Fibroblast of mammary gland (primary cell): ENCODE data around the gene IGF2BP2.

ENCODE experiments used
- DNase-seq: peaks from one replicate; pipeline ENCODE4 v3.0.0-alpha.2; 2010; ENCODE audit warnings: low read depth
- H3K4me3 ChIP-seq: 2 replicates; pipeline ENCODE4 v1.5.1; 2011; ENCODE audit warnings: low read depth, mild to moderate bottlenecking, low read length, moderate library complexity; ENCODE audit not compliant: control insufficient read depth
- TF ChIP-seq, protein P1 (sequence below): conservative IDR thresholded peaks from 2 replicates; pipeline ENCODE4 v1.5.1; 2011; ENCODE audit warnings: low read depth, low read length, inconsistent platforms; ENCODE audit not compliant: control insufficient read depth, insufficient read depth

IGF2BP2 gene

DNA sequence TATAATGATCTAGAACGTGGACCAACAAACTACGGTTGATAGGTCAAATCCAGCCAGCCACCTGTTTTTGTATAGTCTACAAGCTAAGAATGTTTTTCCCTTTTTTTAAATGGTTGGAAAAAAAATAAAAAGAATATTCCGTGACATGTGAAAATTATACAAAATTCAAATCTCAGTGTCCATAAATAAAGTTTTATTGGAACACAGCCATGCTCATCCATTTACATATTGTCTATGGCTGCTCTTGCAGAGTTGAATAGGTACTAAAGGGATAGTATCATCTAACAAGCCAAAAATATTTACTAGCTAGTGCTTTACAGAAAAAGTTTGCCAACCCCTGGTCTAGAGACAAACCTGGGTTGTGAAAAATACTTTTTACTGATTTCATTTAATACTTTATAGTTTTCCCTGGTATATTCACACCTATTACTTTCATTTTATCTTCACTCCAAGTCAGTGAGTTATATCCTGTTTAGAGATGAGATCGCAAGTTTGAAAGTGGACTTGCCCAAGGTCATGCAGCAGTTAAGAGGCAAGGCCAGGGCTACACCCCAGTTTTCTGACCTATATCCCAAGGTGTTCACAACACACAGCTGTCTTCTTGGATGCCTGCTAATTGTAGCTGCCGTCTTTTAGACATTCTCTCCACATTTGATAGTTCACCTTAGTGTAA lies 58.4 kb downstream of the IGF2BP2 start:
- DNase-seq, result no peak
- TF ChIP-seq, protein P1, sequence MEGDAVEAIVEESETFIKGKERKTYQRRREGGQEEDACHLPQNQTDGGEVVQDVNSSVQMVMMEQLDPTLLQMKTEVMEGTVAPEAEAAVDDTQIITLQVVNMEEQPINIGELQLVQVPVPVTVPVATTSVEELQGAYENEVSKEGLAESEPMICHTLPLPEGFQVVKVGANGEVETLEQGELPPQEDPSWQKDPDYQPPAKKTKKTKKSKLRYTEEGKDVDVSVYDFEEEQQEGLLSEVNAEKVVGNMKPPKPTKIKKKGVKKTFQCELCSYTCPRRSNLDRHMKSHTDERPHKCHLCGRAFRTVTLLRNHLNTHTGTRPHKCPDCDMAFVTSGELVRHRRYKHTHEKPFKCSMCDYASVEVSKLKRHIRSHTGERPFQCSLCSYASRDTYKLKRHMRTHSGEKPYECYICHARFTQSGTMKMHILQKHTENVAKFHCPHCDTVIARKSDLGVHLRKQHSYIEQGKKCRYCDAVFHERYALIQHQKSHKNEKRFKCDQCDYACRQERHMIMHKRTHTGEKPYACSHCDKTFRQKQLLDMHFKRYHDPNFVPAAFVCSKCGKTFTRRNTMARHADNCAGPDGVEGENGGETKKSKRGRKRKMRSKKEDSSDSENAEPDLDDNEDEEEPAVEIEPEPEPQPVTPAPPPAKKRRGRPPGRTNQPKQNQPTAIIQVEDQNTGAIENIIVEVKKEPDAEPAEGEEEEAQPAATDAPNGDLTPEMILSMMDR, result no peak
- H3K4me3 ChIP-seq, result no peak overlapping the region

DNA sequence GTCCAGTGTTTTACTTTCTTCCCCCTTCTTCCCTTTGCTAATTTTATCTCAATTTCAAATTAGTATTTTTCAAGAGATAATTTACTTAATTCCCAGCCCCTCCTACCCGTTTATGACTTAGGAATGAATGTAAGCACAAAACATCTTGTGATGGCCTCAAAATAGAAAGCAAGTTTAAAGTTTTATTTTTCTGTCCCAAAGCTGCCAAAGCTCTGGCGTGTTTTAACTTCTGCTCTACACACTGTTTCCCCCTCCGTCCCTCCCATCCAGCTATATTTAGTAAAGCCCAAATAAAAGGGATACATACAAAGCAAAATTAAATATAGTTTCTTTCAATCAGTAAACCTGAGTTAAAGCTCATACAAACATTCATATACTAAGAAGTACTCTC lies 59.9 kb downstream of the IGF2BP2 start:
- TF ChIP-seq, protein P1, result no peak
- no peak overlapping the region for H3K4me3 ChIP-seq
- DNase-seq, result no peak

DNA sequence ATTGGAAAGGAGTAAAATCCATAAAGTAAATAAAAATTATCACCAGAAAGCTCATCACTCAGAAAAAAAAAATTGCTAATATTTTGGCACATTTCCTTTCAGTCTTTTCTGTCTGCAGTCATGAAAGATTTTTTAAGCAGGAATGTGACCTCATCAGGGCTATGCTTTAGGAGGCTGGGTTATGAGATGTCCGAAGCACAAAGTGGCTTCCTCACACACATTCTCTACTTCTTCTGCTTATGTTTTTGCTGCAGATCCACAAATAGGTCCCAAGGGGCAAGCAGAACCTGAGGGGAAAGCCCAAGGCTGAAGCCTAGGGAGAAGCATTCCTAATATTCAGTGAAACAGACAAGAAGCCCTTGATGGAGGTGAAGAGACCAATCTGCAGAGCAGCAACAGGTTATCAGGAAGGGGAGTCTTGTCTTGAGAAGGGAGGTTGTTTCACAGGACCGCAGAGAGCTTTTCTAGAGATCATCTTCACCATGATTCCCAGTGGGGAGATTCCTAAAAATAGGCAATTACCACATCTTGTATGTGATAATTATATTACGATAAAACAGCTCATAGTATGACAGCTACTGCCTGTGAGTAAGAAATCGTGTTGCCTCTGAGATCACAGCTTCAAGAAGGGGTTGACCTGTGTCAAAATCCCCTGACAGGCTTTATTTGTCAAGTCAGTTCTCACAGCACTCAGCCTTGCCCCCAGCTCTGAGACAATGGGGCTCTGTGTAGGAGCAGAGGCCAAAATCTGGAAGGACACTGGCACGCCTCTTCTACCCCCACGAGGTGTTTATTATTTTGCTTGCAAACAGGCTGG lies 60.5 kb downstream of the IGF2BP2 start:
- no peak overlapping the region for H3K4me3 ChIP-seq
- peak; percentile 84 for DNase-seq
- TF ChIP-seq, protein P1, result no peak

DNA sequence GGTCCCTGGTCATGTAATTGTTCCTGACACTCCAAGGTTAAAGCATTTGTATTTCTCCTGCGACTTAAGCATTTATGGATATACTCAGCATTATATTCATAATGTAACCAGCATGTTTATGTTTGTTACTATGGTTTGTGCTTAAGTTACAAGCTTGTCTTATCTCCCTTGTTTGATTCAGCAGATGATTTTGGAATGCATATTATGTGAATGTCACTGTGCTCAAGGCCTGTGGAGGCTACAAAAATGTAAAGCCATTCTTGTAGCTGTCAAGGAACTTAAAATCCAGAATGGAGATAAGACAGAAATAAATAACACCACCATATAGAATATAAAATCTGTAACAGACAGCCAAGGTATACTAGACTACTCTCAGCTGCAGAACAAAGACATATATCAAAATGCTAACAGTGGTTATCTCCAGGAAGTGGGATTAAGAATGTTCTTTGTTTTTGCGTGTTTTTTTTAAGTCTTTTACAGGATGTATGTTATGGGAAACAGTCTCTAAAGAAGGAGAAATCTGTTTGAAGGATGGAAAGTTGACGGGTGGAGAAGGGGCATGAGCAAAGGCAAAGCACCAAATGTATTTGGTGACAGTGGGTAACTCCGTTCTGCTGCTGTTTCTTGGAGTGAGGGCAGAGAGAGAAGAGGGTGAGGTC lies 61.4 kb downstream of the IGF2BP2 start:
- no peak for DNase-seq
- no peak overlapping the region for H3K4me3 ChIP-seq
- TF ChIP-seq, protein P1, result no peak

DNA sequence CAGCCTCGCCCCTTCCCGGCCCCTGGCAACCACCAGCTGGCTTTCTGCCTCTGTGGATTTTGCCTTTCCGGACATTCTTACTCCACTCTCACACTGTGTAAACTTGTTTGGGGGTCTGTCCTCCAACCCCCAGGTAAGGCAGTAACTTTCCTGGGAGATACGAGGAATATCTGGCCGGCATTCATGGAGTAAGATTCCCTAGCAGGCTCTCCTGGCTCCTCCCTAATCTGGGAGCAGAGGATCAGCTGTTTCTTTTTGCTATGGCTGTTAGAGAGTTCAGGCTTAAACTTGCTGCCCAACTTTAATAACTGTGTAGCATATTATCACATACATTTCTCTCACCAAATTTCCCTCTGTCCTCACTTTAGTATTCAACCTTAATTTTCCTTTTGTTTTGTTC lies 64.3 kb downstream of the IGF2BP2 start:
- H3K4me3 ChIP-seq, result peak overlapping the region; percentile 11
- DNase-seq, result no peak
- TF ChIP-seq, protein P1, result no peak

DNA sequence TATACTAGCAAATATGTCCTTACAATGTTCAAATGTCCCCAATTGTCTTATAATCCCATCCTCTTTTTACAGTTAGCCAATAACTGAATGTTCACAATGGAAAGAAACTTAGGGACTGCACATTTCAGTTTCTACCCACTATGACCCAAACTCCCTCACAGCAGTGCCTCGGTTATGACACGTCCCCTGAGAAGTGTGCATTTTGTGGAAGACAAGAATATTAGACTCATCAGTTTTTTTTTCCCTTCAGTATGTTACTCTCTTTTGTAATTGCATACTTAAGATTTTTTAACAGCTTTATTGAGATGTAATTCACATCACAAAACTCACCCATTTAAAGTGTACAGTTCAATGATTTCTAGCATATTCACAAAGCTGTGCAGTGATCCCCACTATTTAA lies 64.8 kb downstream of the IGF2BP2 start:
- DNase-seq, result no peak
- no peak overlapping the region for H3K4me3 ChIP-seq
- TF ChIP-seq, protein P1, result no peak
